SJSA1 (cell line): ENCODE data around the gene GKN1. TPM values are rescaled to one million over a fixed set of nuclear protein-coding genes. Genes with fewer than 3 reads are reported as not detected.

Source experiments
- DNase-seq, 2 experiments: peaks; one replicate each; pipeline ENCODE4 v3.0.0-alpha.2; 2015 to 2020; ENCODE audit warnings: low spot score in 2 of 2, low read depth in 1 of 2
- H3K27ac ChIP-seq: fragments of 250-450 bp; sonication (Bioruptor Pico); 2 replicates; pipeline ENCODE4 v1.5.1; 2020; ENCODE audit warnings: mild to moderate bottlenecking, moderate library complexity
- H3K27me3 ChIP-seq: fragments of 250-450 bp; sonication (Bioruptor Pico); replicated peaks from 2 replicates; pipeline ENCODE4 v1.5.1; 2020; ENCODE audit warnings: mild to moderate bottlenecking, moderate library complexity
- H3K36me3 ChIP-seq: fragments of 250-450 bp; sonication (Bioruptor Pico); 2 replicates; pipeline ENCODE4 v1.5.1; 2020; ENCODE audit warnings: mild to moderate bottlenecking
- H3K4me1 ChIP-seq: fragments of 250-450 bp; sonication (Bioruptor Pico); replicated peaks from 2 replicates; pipeline ENCODE4 v1.6.1; 2021; ENCODE audit warnings: mild to moderate bottlenecking
- H3K4me3 ChIP-seq: fragments of 250-450 bp; sonication (Bioruptor Pico); 2 replicates; pipeline ENCODE4 v1.5.1; 2020; ENCODE audit warnings: mild to moderate bottlenecking
- H3K9me3 ChIP-seq: fragments of 250-450 bp; sonication (Bioruptor Pico); replicated peaks from 2 replicates; pipeline ENCODE4 v1.5.1; 2020; ENCODE audit warnings: mild to moderate bottlenecking
- total RNA-seq: library from RNA; depleted of rRNA; stranded (reverse); fragments of >200 nt; shearing (Covaris generic); gene quantifications from 2 replicates; pipeline ENCODE4 v1.2.3, GENCODE V29; 2014; rRNA removed

The GKN1 gene
- not detected in 2 replicates for total RNA-seq

GRCh38 chr2:68974251-68974650, at the start of gene GKN1:
TSS of gene GKN1 (plus strand) at chr2:68974636. CDS start at chr2:68974678, 42 bp downstream.
- no peak for DNase-seq
- Histone ChIP-seq H3K27ac (no peak within 1 kb of the TSS), H3K9me3 (no peaks in the 10 kb centered on the region), H3K4me1 (peaks cover 24% of the 10 kb centered on the region), H3K27me3 (no peaks in the 10 kb centered on the region), H3K36me3 (no peaks in the 10 kb centered on the region), H3K4me3 (no peak within 1 kb of the TSS)

GRCh38 chr2:68925295-68925896, 49.0 kb upstream of the GKN1 start:
- H3K36me3 ChIP-seq = no peaks in the 10 kb centered on the region
- no peaks in the 10 kb centered on the region for H3K27me3 ChIP-seq
- H3K27ac ChIP-seq = no peak overlapping the region
- no peak overlapping the region for H3K4me3 ChIP-seq
- no peaks in the 10 kb centered on the region for H3K9me3 ChIP-seq
- DNase-seq = peak in 1 of 2 experiments; percentile 39
- peaks cover 21% of the 10 kb centered on the region for H3K4me1 ChIP-seq

GRCh38 chr2:68926796-68927195, 47.6 kb upstream of the GKN1 start:
- H3K4me1 ChIP-seq = peaks cover 7% of the 10 kb centered on the region
- H3K4me3 ChIP-seq = no peak overlapping the region
- DNase-seq = no peak
- H3K27ac ChIP-seq = no peak overlapping the region
- H3K27me3 ChIP-seq = no peaks in the 10 kb centered on the region
- H3K9me3 ChIP-seq = no peaks in the 10 kb centered on the region
- H3K36me3 ChIP-seq = no peaks in the 10 kb centered on the region

- H3K4me3 ChIP-seq = no peak overlapping the region
- H3K4me1 ChIP-seq = peaks cover 7% of the 10 kb centered on the region
- no peaks in the 10 kb centered on the region for H3K9me3 ChIP-seq
- H3K27me3 ChIP-seq = no peaks in the 10 kb centered on the region
- no peak overlapping the region for H3K27ac ChIP-seq
- no peaks in the 10 kb centered on the region for H3K36me3 ChIP-seq
- DNase-seq = no peak
Measured at GRCh38 chr2:68931149-68931711, 43.2 kb upstream of the GKN1 start.

GRCh38 chr2:68931799-68932198, 42.6 kb upstream of the GKN1 start:
- DNase-seq = no peak
- H3K9me3 ChIP-seq = no peaks in the 10 kb centered on the region
- no peak overlapping the region for H3K27ac ChIP-seq
- H3K4me3 ChIP-seq = no peak overlapping the region
- peaks cover 13% of the 10 kb centered on the region for H3K4me1 ChIP-seq
- no peaks in the 10 kb centered on the region for H3K27me3 ChIP-seq
- no peaks in the 10 kb centered on the region for H3K36me3 ChIP-seq

- Histone ChIP-seq H3K9me3 (no peaks in the 10 kb centered on the region), H3K27me3 (no peaks in the 10 kb centered on the region), H3K4me3 (no peak overlapping the region), H3K27ac (no peak overlapping the region), H3K4me1 (peaks cover 15% of the 10 kb centered on the region), H3K36me3 (no peaks in the 10 kb centered on the region)
- DNase-seq = no peak
Measured at GRCh38 chr2:68932402-68932801, 42.0 kb upstream of the GKN1 start.

GRCh38 chr2:68934021-68934420, 40.4 kb upstream of the GKN1 start:
- Histone ChIP-seq H3K27ac (no peak overlapping the region), H3K4me1 (peaks cover 15% of the 10 kb centered on the region), H3K36me3 (no peaks in the 10 kb centered on the region), H3K27me3 (no peaks in the 10 kb centered on the region), H3K4me3 (no peak overlapping the region), H3K9me3 (no peaks in the 10 kb centered on the region)
- DNase-seq = no peak

- H3K27ac ChIP-seq = no peak overlapping the region
- H3K4me1 ChIP-seq = peaks cover 15% of the 10 kb centered on the region
- H3K27me3 ChIP-seq = no peaks in the 10 kb centered on the region
- DNase-seq = no peak
- H3K9me3 ChIP-seq = no peaks in the 10 kb centered on the region
- H3K36me3 ChIP-seq = no peaks in the 10 kb centered on the region
- no peak overlapping the region for H3K4me3 ChIP-seq
Measured at GRCh38 chr2:68935471-68935870, 39.0 kb upstream of the GKN1 start.

GRCh38 chr2:68936427-68936826, 38.0 kb upstream of the GKN1 start:
- Histone ChIP-seq H3K4me3 (no peak overlapping the region), H3K27ac (peak overlapping the region; percentile 11; the same call in 1 of the 2 replicates), H3K9me3 (no peaks in the 10 kb centered on the region), H3K4me1 (peaks cover 15% of the 10 kb centered on the region), H3K27me3 (no peaks in the 10 kb centered on the region), H3K36me3 (no peaks in the 10 kb centered on the region)
- peak in 1 of 2 experiments; percentile 20 for DNase-seq

GRCh38 chr2:68936889-68937288, 37.5 kb upstream of the GKN1 start:
- Histone ChIP-seq H3K9me3 (no peaks in the 10 kb centered on the region), H3K4me3 (no peak overlapping the region), H3K27me3 (no peaks in the 10 kb centered on the region), H3K36me3 (no peaks in the 10 kb centered on the region), H3K27ac (no peak overlapping the region), H3K4me1 (peaks cover 15% of the 10 kb centered on the region)
- DNase-seq = no peak

GRCh38 chr2:68937346-68938055, 36.9 kb upstream of the GKN1 start:
- Histone ChIP-seq H3K27me3 (no peaks in the 10 kb centered on the region), H3K4me3 (no peak overlapping the region), H3K27ac (no peak overlapping the region), H3K4me1 (peaks cover 15% of the 10 kb centered on the region), H3K9me3 (no peaks in the 10 kb centered on the region), H3K36me3 (no peaks in the 10 kb centered on the region)
- no peak for DNase-seq

- Histone ChIP-seq H3K4me3 (no peak overlapping the region), H3K9me3 (no peaks in the 10 kb centered on the region), H3K27ac (no peak overlapping the region), H3K36me3 (no peaks in the 10 kb centered on the region), H3K27me3 (no peaks in the 10 kb centered on the region), H3K4me1 (peaks cover 15% of the 10 kb centered on the region)
- no peak for DNase-seq
Measured at GRCh38 chr2:68938938-68939337, 35.5 kb upstream of the GKN1 start.

GRCh38 chr2:68939962-68940361, 34.5 kb upstream of the GKN1 start:
- no peak for DNase-seq
- Histone ChIP-seq H3K4me3 (no peak overlapping the region), H3K9me3 (no peaks in the 10 kb centered on the region), H3K27ac (no peak overlapping the region), H3K36me3 (no peaks in the 10 kb centered on the region), H3K4me1 (peaks cover 15% of the 10 kb centered on the region), H3K27me3 (no peaks in the 10 kb centered on the region)

- Histone ChIP-seq H3K4me1 (peaks cover 15% of the 10 kb centered on the region), H3K36me3 (no peaks in the 10 kb centered on the region), H3K9me3 (no peaks in the 10 kb centered on the region), H3K27me3 (no peaks in the 10 kb centered on the region), H3K4me3 (no peak overlapping the region), H3K27ac (no peak overlapping the region)
- no peak for DNase-seq
Measured at GRCh38 chr2:68940369-68940768, 34.1 kb upstream of the GKN1 start.
